Aorta (tissue), 5 donors: ENCODE data around the gene IL26. TPM values are rescaled to one million over a fixed set of nuclear protein-coding genes. Genes with fewer than 3 reads are reported as not detected.
"Not testable (repeated sequence)": the region's sequence is repeated elsewhere in the genome, so short reads cannot be mapped to it uniquely, and the experiment has no call there.

ENCODE experiments used
- ATAC-seq: fragments of 200-7000 bp; cut with Tn5 transposase; one replicate; pipeline ENCODE4 v1.9.1; 2022; ENCODE audit warnings: moderate library complexity; ENCODE audit not compliant: low FRiP score
- DNase-seq, 2 donors: peaks; one replicate each; pipeline ENCODE4 v3.0.0-alpha.2; 2020
- H3K27ac ChIP-seq, 2 donors: one replicate each; pipeline ENCODE4 v1.5.1; 2013; ENCODE audit warnings: low read length in 2 of 2, mild to moderate bottlenecking in 2 of 2, moderate library complexity in 2 of 2, control low read depth in 1 of 2, inconsistent platforms in 1 of 2, low read depth in 1 of 2
- H3K27me3 ChIP-seq, 2 donors: one replicate each; pipeline ENCODE4 v1.6.1; 2013; ENCODE audit warnings: control low read depth in 1 of 2, low read length in 1 of 2, mild to moderate bottlenecking in 1 of 2, moderate library complexity in 1 of 2; ENCODE audit not compliant: insufficient read depth in 2 of 2, control insufficient read depth in 1 of 2
- H3K36me3 ChIP-seq, 2 donors: one replicate each; pipeline ENCODE4 v1.6.1; 2013; ENCODE audit warnings: control low read depth in 1 of 2, low read length in 1 of 2, mild to moderate bottlenecking in 1 of 2; ENCODE audit not compliant: insufficient read depth in 2 of 2, control insufficient read depth in 1 of 2
- H3K4me1 ChIP-seq, 2 donors: one replicate each; pipeline ENCODE4 v1.6.1; 2013; ENCODE audit warnings: low read length in 2 of 2, control low read depth in 1 of 2, mild to moderate bottlenecking in 1 of 2, moderate library complexity in 1 of 2; ENCODE audit not compliant: insufficient read depth in 2 of 2, control insufficient read depth in 1 of 2
- H3K4me3 ChIP-seq, 2 donors: one replicate each; pipeline ENCODE4 v1.5.1; 2013; ENCODE audit warnings: low read length in 2 of 2, control low read depth in 1 of 2, mild to moderate bottlenecking in 1 of 2
- H3K9me3 ChIP-seq: one replicate; pipeline ENCODE4 v1.6.1; 2013; ENCODE audit warnings: mild to moderate bottlenecking, low read length; ENCODE audit not compliant: control insufficient read depth
- WGBS, 2 donors: extraction: QIAGEN DNeasy Blood & Tissue Kit; methylation state at CpG; one replicate each; pipeline ENCODE4 v1.1.7; 2013; 5-methylcytosine and 5-hydroxymethylcytosine counted together
- intact Hi-C, 2 donors: fragments of 100-400 bp; cut with DNase I; formaldehyde crosslinking; loops; one replicate each; pipeline versions ENCODE4 v1.14.2 to v1.15.0; 2022
- polyA plus RNA-seq, 2 donors: library from polyadenylated mRNA; stranded (reverse); fragments of 200-250 nt; gene quantifications; one replicate each; pipeline ENCODE4 v1.2.3, GENCODE V29; 2013
- total RNA-seq, 2 donors: library from RNA; stranded (reverse); fragmentation: NEBNext Ultra II Directional; extraction: Animal tissue kit (Norgen Biotek cat#: 25700); gene quantifications; one replicate each; pipeline ENCODE4 v1.2.1, GENCODE V29; 2021
- donor health status: healthy with polysubstance abuse.
- donor health status: Bipolar disorder and iron deficiency.
- donor health status: DM: no; HTN: no; CAD: no.
- donor health status: DM: no; HTN: no; CAD: no.
- donor health status: DM: yes; HTN: yes; CAD: no.

The IL26 gene
- total and polyA plus RNA-seq, 4 donors: not detected

- DNase-seq (peak; percentile 83 to 87), ATAC-seq (peak; percentile 96)
- H3K36me3 ChIP-seq: no peaks in the 10 kb centered on the region
- no peaks in the 10 kb centered on the region for H3K9me3 ChIP-seq
- intact Hi-C loops: loop anchor here (1.0 to 2.0 kb wide), 2 partner anchors 94 kb away; no protein-coding TSS in a partner anchor
- no peaks in the 10 kb centered on the region for H3K4me1 ChIP-seq
- no peak overlapping the region for H3K27ac ChIP-seq
- no peak overlapping the region for H3K4me3 ChIP-seq
- H3K27me3 ChIP-seq: no peaks in the 10 kb centered on the region
- WGBS, 2 donors: 1 to 2% methylated on average over 12 of the region's 12 CpGs
Observed at GRCh38 chr12:68223067-68223747, 2.4 kb downstream of the IL26 start.

- WGBS, 2 donors: 40 to 57% methylated on average over 6 of the region's 6 CpGs
- no peak for ATAC-seq
Observed at GRCh38 chr12:68222326-68222725, 3.3 kb downstream of the IL26 start.

DNA sequence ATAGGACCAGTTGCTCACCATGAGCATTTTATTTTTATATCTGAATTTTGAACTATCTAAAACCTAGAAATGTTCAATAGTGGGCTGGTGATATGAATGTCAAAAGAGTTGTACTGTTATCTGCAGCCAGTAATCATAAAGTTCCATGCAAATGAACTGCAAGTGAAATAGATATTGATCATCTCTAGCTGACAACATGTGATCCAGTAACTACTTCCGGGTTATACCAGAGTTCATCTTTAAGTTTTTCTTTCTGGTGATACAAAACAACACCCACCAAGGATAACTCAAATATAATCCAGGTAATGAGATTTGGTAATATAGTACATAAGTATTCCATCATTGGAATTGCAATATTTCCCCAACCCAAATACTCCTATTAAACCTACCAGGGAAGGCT lies 4.1 kb downstream of the IL26 start:
- H3K27ac ChIP-seq: no peak overlapping the region
- no peak overlapping the region for H3K4me3 ChIP-seq
- WGBS, 2 donors: 90 to 91% methylated on average over 1 of the region's 1 CpG
- H3K27me3 ChIP-seq: no peaks in the 10 kb centered on the region
- DNase-seq (no peak), ATAC-seq (no peak)
- intact Hi-C loops: no loop called here
- H3K36me3 ChIP-seq: no peaks in the 10 kb centered on the region
- no peaks in the 10 kb centered on the region for H3K4me1 ChIP-seq
- H3K9me3 ChIP-seq: no peaks in the 10 kb centered on the region

More at GRCh38 chr12:68222326-68222725, 3.3 kb downstream of the IL26 start:
- Histone ChIP-seq H3K27me3 (no peaks in the 10 kb centered on the region), H3K9me3 (no peaks in the 10 kb centered on the region), H3K36me3 (no peaks in the 10 kb centered on the region), H3K4me1 (no peaks in the 10 kb centered on the region), H3K4me3 (no peak overlapping the region), H3K27ac (no peak overlapping the region)
- intact Hi-C loops: loop anchor here in 1 of 2 donors (2.0 kb wide), 1 partner anchor 94 kb away; no protein-coding TSS in a partner anchor
- no peak for DNase-seq

- no peak overlapping the region for H3K4me3 ChIP-seq
- no peak for ATAC-seq
- 72 to 78% methylated on average over 2 of the region's 2 CpGs for WGBS, 2 donors
- H3K4me1 ChIP-seq: no peaks in the 10 kb centered on the region
- H3K27me3 ChIP-seq: no peaks in the 10 kb centered on the region
- intact Hi-C loops: no loop called here
- H3K36me3 ChIP-seq: no peaks in the 10 kb centered on the region
- no peak for DNase-seq
- no peaks in the 10 kb centered on the region for H3K9me3 ChIP-seq
- no peak overlapping the region for H3K27ac ChIP-seq
Observed at GRCh38 chr12:68210875-68211274, 14.7 kb downstream of the IL26 start.

DNA sequence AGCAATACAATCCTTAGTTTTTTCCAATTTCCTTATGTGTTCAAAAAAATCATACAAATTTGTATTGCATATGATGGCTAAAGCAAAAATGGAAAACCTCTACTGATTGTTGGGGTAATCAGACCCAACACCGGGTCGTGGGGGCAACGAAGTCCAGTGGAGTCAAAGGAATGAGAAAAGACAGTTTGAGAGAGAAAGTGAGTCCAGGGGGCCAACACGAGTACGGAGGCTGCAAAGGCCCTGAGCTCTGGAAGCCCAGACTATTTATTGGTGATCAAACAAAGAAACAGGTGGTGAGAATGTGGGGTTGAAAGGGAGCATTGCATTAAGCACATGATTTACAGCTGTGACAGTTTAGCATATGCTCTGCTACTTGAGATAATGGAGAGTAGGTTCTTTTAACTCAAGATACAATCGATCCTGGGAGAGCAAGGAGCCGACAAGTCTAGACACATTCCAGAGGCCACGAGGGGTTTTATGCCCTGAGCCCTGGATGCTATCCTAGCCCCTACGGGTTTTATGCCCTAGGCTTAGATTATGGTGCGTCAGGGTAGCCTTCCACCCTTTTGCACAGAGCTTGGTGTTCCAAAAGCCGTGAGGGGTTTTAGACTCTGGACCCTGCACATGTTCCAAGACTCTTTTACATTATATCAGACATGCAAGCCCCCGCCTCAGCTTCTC lies 16.4 kb downstream of the IL26 start:
- H3K9me3 ChIP-seq, H3K4me3 ChIP-seq, H3K36me3 ChIP-seq, intact Hi-C loops, ATAC-seq, DNase-seq, H3K27me3 ChIP-seq, H3K27ac ChIP-seq, H3K4me1 ChIP-seq: not testable (repeated sequence)
- WGBS, 2 donors: 50 to 56% methylated on average over 12 of the region's 12 CpGs

DNA sequence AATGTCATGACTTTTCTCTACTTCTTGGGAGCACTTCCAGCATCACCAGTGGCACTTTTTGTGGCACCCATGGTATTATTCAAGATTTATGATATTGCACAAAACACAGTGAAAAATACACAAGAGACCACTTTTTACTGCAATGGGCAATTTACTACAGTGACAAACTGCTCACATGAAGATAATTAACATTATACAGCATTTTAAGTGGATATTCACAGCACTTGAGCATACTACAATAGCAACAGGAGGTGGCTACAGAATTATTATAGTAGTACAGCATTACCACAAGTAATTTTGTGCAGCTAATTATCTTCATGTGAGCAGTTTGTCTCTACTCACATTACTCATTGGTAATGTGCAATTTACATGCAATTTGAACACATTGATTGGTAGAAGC lies 18.3 kb downstream of the IL26 start:
- intact Hi-C loops: no loop called here
- no peak for ATAC-seq
- DNase-seq: no peak

GRCh38 chr12:68206446-68206845 lies 19.2 kb downstream of the IL26 start:
- intact Hi-C loops: no loop called here
- 46 to 51% methylated on average over 1 of the region's 1 CpG for WGBS, 2 donors
- no peak for DNase-seq

More for the DNA sequence above, 18.3 kb downstream of the IL26 start:
- no peaks in the 10 kb centered on the region for H3K36me3 ChIP-seq
- H3K9me3 ChIP-seq: no peaks in the 10 kb centered on the region
- H3K4me3 ChIP-seq: no peak overlapping the region
- no peaks in the 10 kb centered on the region for H3K4me1 ChIP-seq
- H3K27me3 ChIP-seq: peaks cover 0 to 1% of the 10 kb centered on the region in 2 donors
- H3K27ac ChIP-seq: no peak overlapping the region

DNA sequence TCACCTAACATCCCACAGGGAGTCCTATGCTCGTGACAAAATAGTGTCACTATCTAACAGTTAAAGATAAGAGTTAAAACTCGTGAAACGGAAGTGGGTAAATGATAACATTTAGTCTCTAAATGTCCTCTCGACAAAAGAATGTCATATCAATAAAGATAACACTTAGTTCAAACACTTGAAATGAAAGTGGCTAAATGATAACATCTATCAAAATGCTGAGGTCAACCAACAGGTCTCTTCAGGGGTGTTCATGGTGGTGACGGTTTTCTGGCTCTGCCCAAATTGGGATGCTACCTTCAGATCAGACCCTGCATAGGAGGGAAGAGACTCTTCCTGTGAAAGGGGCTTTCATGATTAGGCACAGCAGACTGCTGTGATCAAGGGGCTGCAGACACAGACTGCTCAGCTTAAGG lies 22.1 kb downstream of the IL26 start:
- Histone ChIP-seq H3K9me3 (no peaks in the 10 kb centered on the region), H3K4me3 (no peak overlapping the region), H3K27ac (no peak overlapping the region), H3K36me3 (no peaks in the 10 kb centered on the region), H3K4me1 (no peaks in the 10 kb centered on the region), H3K27me3 (peaks cover 0 to 1% of the 10 kb centered on the region in 2 donors)
- ATAC-seq (no peak), DNase-seq (no peak)
- intact Hi-C loops: no loop called here
- WGBS, 2 donors: 50 to 56% methylated on average over 5 of the region's 5 CpGs

More at GRCh38 chr12:68206446-68206845, 19.2 kb downstream of the IL26 start:
- H3K36me3 ChIP-seq: no peaks in the 10 kb centered on the region
- no peak overlapping the region for H3K4me3 ChIP-seq
- H3K27ac ChIP-seq: no peak overlapping the region
- ATAC-seq: no peak
- H3K4me1 ChIP-seq: no peaks in the 10 kb centered on the region
- H3K9me3 ChIP-seq: no peaks in the 10 kb centered on the region
- H3K27me3 ChIP-seq: peaks cover 0 to 1% of the 10 kb centered on the region in 2 donors

GRCh38 chr12:68200854-68201253 lies 24.8 kb downstream of the IL26 start:
- no peak for ATAC-seq
- intact Hi-C loops: no loop called here
- DNase-seq: no peak
- 82 to 87% methylated on average over 2 of the region's 2 CpGs for WGBS, 2 donors
- Histone ChIP-seq H3K27me3 (peaks cover 0 to 1% of the 10 kb centered on the region in 2 donors), H3K4me3 (no peak overlapping the region), H3K4me1 (no peaks in the 10 kb centered on the region), H3K36me3 (no peaks in the 10 kb centered on the region), H3K9me3 (no peaks in the 10 kb centered on the region), H3K27ac (no peak overlapping the region)
